Activated CD4-positive, alpha-beta T cell treated with anti-CD3 and anti-CD28 coated beads, Interleukin-2, amount 50 U/mL, for 16 hours (primary cell): ENCODE results near the gene FAM187B.
"Not testable (repeated sequence)": the region's sequence is repeated elsewhere in the genome, so short reads cannot be mapped to it uniquely, and the experiment has no call there.

Source experiments
- DNase-seq: peaks from one replicate; pipeline ENCODE4 v3.0.0-alpha.2; 2020

Gene FAM187B

GRCh38 chr19:35261356-35262100 lies 33.0 kb upstream of the FAM187B start:
- DNase-seq: no peak

- DNase-seq: no peak
These were observed 32.3 kb upstream of the FAM187B start for GRCh38 chr19:35260694-35261304.

GRCh38 chr19:35257113-35257461 lies 28.5 kb upstream of the FAM187B start:
- no peak for DNase-seq

GRCh38 chr19:35256566-35256965 lies 28.0 kb upstream of the FAM187B start:
- no peak for DNase-seq

GRCh38 chr19:35254341-35255297 lies 26.1 kb upstream of the FAM187B start:
- no peak for DNase-seq

- DNase-seq: no peak
These were observed 25.1 kb upstream of the FAM187B start for GRCh38 chr19:35253316-35254286.

- no peak for DNase-seq
These were observed 22.9 kb upstream of the FAM187B start for GRCh38 chr19:35251456-35251855.

- no peak for DNase-seq
These were observed 21.5 kb upstream of the FAM187B start for GRCh38 chr19:35249848-35250711.

- no peak for DNase-seq
These were observed 20.8 kb upstream of the FAM187B start for GRCh38 chr19:35249146-35249847.

- no peak for DNase-seq
These were observed 20.0 kb upstream of the FAM187B start, which contains the start of gene LSR for GRCh38 chr19:35248310-35249145. TSS of gene LSR (plus strand) at chr19:35249002. CDS start at chr19:35249023, 21 bp downstream.

- no peak for DNase-seq
These were observed 19.2 kb upstream of the FAM187B start for GRCh38 chr19:35247526-35248309.

GRCh38 chr19:35246466-35247092 lies 18.0 kb upstream of the FAM187B start:
- no peak for DNase-seq

GRCh38 chr19:35241417-35241816 lies 12.9 kb upstream of the FAM187B start:
- DNase-seq: no peak

- no peak for DNase-seq
These were observed 11.8 kb upstream of the FAM187B start for GRCh38 chr19:35240327-35240726.

GRCh38 chr19:35239597-35239996 lies 11.1 kb upstream of the FAM187B start:
- not testable (repeated sequence) for DNase-seq

GRCh38 chr19:35236638-35237400 lies 8.3 kb upstream of the FAM187B start:
- no peak for DNase-seq

- DNase-seq: no peak
These were observed 4.4 kb upstream of the FAM187B start for GRCh38 chr19:35232912-35233311.
